ENCODE data around the gene SOX21. TPM values are rescaled to one million over a fixed set of nuclear protein-coding genes. Genes with fewer than 3 reads are reported as not detected.

The SOX21 gene
- total RNA-seq, 2 donors from 2014 or later, result 1.1 to 2.0 TPM

GRCh38 chr13:94709001-94709834, 3.1 kb downstream of the SOX21 start:
- WGBS, result 26% methylated on average over 7 of the region's 7 CpGs
- no peak for DNase-seq (ENCODE audit: low spot score)
- Histone ChIP-seq H3K27ac (peak overlapping the region; percentile 29 to 66), H3K27me3 (replicated peaks; ENCODE audit: insufficient read depth) (peaks cover 25% of the 10 kb centered on the region), H3K9me3 (no peaks in the 10 kb centered on the region), H3K4me1 (replicated peaks) (no peaks in the 10 kb centered on the region), H3K36me3 (no peaks in the 10 kb centered on the region), H3K4me3 (no peak overlapping the region)
- TF ChIP-seq POLR2A (IDR thresholded peaks at IDR 0.05) (no peak), POLR2AphosphoS5 (IDR thresholded peaks at IDR 0.05) (no peak), CTCF (IDR thresholded peaks at IDR 0.05) (no peak)
- intact Hi-C loops (cut with DNase I), result no loop called here

- Histone ChIP-seq H3K27me3 (replicated peaks; ENCODE audit: insufficient read depth) (peaks cover 28% of the 10 kb centered on the region), H3K9me3 (no peaks in the 10 kb centered on the region), H3K36me3 (no peaks in the 10 kb centered on the region), H3K4me3 (peak overlapping the region; percentile 16 to 26), H3K4me1 (replicated peaks) (no peaks in the 10 kb centered on the region), H3K27ac (peak overlapping the region in 1 of 2 donors; percentile 16)
- intact Hi-C loops (cut with DNase I), result no loop called here
- no peak for DNase-seq (ENCODE audit: low spot score)
- TF ChIP-seq POLR2AphosphoS5 (IDR thresholded peaks at IDR 0.05), result no peak
- TF ChIP-seq CTCF (IDR thresholded peaks at IDR 0.05), result no peak
- no peak for TF ChIP-seq POLR2A (IDR thresholded peaks at IDR 0.05)
- 26% methylated on average over 31 of the region's 31 CpGs for WGBS
Observed at GRCh38 chr13:94708031-94708859, 4.1 kb downstream of the SOX21 start.

GRCh38 chr13:94707400-94708021, 4.8 kb downstream of the SOX21 start:
- Histone ChIP-seq H3K4me3 (peak overlapping the region; percentile 16 to 26), H3K4me1 (replicated peaks) (no peaks in the 10 kb centered on the region), H3K9me3 (no peaks in the 10 kb centered on the region), H3K27ac (no peak overlapping the region), H3K27me3 (replicated peaks; ENCODE audit: insufficient read depth) (peaks cover 34% of the 10 kb centered on the region), H3K36me3 (no peaks in the 10 kb centered on the region)
- intact Hi-C loops (cut with DNase I), result no loop called here
- 8% methylated on average over 41 of the region's 41 CpGs for WGBS
- no peak for DNase-seq (ENCODE audit: low spot score)
- TF ChIP-seq POLR2A (IDR thresholded peaks at IDR 0.05), result no peak
- TF ChIP-seq POLR2AphosphoS5 (IDR thresholded peaks at IDR 0.05), result no peak
- no peak for TF ChIP-seq CTCF (IDR thresholded peaks at IDR 0.05)

DNA sequence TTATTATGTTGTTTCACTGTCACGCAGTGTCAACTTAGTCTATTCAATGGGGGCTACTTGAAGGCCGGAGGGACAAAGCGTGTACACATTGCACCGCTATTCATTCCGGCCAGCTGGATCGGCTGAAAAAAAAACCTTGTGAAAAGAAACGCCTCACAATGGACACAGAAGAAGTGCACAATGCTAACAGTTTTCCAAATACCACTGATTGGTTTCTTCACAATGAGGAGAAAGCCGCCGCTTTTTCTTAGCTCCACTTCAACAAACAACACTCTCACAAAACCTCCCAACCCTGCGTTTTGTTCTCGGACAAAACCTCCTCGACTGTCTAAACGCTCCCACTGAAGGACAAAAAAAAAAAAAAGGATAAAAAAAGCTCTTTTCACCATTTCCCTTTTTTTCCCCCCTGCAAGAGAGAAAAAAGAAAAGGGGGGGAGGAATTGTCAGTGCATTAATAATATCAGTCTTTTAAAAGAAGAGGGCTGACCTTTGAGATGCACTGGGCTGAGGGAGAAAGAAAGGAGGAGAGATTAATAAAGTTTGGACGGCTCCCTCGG, 5.4 kb downstream of the SOX21 start:
- Histone ChIP-seq H3K27me3 (replicated peaks; ENCODE audit: insufficient read depth) (peaks cover 37% of the 10 kb centered on the region), H3K4me3 (peak overlapping the region; percentile 16 to 26), H3K27ac (no peak overlapping the region), H3K4me1 (replicated peaks) (no peaks in the 10 kb centered on the region), H3K36me3 (no peaks in the 10 kb centered on the region), H3K9me3 (no peaks in the 10 kb centered on the region)
- intact Hi-C loops (cut with DNase I), result no loop called here
- 22% methylated on average over 15 of the region's 15 CpGs for WGBS
- TF ChIP-seq CTCF (IDR thresholded peaks at IDR 0.05) (no peak), POLR2A (IDR thresholded peaks at IDR 0.05) (no peak), POLR2AphosphoS5 (IDR thresholded peaks at IDR 0.05) (no peak)
- DNase-seq (ENCODE audit: low spot score), result no peak

Data from prostate gland (tissue), 2 donors.